ENCODE data around the gene WNK2.
A peak's percentile ranks its signal among the peaks of the same experiment; 100 is the strongest.

WNK2 gene

DNA sequence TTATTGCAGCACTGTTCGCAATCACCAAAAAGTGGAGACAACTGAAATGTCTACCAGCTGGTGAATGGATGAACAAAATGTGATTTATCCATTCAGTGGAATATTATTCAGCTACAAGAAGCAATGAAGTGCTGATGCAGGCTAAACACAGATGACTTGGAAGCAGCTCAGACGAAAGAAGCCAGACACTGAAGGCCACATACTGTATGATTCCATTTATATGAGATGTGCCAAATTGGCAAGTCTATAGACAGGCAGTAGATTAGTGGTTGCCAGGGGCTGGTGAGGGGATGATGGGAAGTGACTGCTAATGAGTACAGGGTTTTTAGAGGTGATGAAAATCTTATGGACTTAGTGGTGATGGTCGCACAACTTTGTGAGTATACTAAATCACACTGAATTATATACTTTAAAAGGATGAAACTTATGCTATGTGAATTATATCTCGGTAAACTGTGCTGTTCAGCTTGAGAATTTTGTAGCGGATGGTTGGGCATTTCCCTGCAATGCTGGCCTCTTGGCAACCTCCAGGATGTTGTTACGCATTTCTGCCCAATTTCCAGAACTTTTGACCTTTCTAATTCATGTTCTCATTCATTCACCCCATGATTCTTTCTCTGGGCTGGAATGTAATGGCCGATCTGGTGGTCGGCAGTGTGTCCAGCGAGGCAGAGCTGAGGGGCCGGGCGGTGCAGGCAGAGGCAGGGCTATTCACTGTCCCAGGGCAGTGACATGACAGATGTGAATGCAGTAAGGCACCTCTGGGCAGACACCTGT lies 22.0 kb upstream of the WNK2 start:
- DNase-seq (ENCODE audit: low read depth in 2 of 2): no peak

DNA sequence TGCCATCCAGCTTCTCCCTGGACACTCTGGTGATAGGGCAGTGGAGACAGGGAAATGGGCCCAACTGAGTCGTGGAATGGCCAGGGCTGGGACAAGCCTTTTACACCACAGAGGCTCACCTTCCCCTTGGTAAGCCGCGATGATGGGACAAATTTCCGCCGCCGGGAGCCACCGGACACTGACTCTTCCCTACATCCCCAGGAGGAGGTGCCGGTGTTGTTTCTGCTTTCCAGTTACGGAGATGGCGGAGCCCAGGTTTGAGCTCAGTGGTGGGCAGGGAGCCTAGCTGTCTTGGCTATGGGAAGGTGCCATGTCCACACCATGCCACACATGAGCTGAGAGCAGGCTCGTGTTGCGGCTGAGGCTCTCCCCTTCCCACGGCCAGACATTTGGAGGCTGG lies 19.9 kb upstream of the WNK2 start:
- no peak for DNase-seq (ENCODE audit: low read depth in 2 of 2)

DNA sequence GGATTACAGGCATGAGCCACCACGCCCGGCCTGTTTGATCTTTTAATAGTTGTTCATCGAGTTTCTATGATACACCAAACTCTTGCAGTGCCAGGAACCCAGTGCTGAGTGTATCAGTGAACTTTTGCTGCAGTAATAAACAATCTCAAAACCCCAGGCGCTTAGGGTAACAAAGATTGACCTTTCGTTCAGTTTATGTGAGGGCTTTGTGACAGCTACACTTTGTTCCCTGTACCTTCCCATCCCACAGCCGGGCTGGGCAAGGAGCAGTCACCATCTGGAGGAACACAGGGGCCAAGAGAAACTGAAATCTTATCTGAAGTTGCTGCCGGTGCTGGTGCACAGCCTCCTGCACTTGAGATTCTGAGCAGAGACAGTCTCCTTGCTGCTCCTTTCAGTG lies 17.2 kb upstream of the WNK2 start:
- no peak for DNase-seq (ENCODE audit: low read depth in 2 of 2)

DNA sequence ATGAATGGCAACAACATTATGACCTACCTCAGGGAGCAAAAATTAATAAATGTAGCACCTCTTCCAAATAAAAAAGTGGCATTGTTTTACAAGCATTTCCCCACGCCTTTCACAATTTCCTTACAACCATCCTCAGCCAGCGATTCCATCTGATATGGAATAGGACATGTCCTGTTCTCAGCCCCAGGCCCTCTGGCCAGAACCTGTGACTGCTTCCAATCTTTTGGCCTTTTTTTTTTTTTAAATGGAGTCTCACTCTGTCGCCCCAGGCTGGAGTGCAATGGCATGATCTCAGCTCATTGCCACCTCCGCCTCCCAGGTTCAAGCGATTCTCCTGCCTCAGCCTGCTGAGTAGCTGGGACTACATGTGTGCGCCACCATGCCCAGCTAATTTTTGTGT lies 16.8 kb upstream of the WNK2 start:
- DNase-seq (ENCODE audit: low read depth in 2 of 2): no peak

DNA sequence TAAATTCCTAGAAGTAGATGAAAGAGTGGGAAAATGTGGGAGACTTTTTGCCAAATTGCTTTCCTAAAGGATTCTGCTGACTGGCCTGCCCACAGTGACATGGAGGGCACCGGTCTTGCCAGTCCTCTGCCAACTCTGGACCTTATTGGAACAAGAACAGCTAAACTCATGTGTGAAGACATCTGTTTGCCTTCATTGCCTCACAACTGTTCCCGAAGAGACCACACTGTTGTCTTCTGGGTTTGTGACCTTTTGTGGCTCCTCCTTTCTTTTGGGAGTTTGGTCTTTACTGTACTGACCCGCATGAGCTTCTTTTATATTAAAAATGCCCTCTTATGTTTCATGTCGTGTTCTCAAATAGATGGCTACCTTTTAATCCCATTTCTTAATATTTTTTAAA lies 16.1 kb upstream of the WNK2 start:
- DNase-seq (ENCODE audit: low read depth in 2 of 2): no peak

DNA sequence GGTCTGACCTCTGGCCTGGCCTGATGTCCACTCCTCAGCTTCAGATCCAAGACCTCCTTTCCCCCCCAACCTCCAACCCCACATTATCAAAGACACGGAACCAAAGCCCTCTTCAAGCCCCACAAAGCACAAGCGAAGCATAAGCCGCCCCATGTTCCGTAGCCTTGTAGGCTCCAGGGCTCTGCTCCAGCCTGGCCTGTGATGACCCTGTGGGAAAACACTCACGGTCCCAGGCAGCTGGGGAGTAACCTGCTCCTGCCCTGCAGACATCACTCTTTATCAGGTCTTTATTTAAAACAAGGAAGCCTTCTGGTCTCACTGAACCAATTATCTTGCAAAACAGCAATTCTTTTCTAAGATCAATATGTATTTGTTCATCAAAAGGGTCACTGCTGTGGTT lies 15.4 kb upstream of the WNK2 start:
- no peak for DNase-seq (ENCODE audit: low read depth in 2 of 2)

DNA sequence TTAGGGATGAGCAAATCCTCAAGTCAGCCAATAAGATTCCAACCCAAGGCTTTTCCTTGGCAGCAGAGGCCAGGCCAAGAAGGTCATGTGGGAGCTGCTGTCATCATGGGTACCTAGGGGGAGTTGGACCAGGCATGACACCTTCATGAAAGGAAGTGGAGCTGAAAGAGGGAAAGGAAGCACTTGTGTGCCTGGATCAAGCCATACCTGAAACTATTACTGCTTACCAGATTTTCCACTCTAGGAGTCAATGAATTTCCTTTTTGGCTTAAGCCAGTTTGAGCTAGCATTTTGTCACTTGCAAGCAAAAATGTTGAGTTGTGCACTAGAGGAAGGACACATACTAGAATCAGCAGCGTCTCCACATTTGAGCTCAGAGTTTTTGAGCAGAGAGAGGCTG lies 14.5 kb upstream of the WNK2 start:
- DNase-seq (ENCODE audit: low read depth in 2 of 2): no peak

DNA sequence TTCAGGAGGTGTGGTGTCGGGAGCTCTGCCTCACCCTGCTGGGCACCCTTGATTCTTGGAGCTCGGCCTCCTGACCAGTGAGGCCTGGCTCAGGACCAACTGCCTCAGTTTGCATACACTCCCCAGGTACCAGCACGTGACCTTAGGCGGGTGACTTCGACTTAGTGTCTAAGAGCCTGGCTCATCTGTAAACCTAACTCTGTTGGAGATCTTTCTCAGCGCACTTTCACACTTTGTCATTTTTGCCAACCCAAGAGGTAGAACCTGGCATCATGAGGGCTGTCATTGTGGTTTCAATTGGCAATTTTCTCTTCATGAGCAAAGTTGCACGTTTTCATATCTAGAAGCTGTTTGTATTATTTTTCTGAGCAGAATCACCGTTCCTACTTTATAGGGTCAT lies 13.4 kb upstream of the WNK2 start:
- no peak for DNase-seq (ENCODE audit: low read depth in 2 of 2)

DNA sequence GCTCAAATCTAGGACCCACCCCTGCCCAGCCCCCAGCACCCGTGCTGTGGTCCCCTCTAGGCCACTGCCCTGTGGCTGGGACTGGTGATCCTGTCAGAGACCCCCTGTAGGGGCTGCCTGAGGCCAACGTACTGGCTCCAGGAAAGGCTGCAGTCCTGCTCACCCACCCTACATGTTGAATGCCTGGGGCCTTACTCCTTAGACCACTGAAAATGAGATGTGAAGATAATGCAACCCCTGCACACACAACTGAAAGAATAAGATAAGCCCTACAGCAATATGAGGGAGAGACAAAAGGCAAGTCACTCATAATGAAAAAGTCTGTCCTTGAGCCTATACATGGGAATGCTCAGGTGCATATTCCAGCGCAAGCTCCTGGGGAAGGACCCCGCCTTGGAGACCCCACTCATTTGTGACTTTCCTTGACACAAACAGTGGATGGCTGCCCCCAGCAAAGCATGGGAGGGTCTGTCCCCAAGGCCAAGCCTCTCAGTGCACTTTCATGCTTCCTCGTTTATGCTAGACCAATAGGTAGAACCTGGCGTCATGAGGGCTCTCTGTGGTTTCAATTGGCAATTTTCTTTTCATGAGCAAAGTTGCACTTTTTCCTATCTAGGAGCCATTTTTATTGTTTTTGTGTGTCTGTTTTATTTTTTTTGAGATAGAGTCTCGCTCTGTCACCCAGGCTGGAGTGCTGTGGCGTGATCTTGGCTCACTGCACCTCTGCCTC lies 12.5 kb upstream of the WNK2 start:
- DNase-seq (ENCODE audit: low read depth in 2 of 2): no peak

DNA sequence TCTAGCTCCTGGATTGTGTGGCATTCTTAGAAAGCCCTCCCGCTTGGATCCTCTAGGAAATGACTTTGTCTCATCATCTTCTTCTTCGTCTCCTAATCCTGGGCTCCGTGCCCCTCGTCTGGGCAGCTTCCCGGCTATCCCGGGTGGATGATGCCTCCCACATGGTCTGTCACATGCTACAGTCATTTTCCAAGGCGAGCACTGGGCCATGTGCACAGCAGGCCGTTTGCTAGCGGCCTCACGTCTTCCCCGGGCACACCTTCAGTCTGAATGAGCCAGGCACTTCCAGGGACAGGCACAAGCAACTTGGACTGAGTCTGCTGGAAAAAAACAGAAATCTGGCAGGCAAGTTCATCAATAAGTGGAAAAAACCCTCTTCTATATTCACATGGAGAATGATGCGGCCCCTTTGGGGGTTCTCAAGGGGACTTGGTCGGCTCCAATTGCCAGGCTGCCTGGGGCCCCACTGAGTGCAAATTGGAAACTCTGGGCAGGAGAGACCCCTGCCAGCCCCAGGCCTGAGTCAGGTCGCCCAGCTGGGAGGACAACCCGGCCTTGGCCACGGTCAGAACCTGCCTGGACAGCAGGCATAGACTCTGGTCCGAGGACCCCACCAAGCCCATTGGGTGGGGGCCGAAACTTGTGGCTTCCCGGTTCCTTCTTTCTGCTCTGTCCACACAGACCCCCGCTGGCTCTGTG lies 11.1 kb upstream of the WNK2 start:
- DNase-seq (ENCODE audit: low read depth in 2 of 2): no peak

DNA sequence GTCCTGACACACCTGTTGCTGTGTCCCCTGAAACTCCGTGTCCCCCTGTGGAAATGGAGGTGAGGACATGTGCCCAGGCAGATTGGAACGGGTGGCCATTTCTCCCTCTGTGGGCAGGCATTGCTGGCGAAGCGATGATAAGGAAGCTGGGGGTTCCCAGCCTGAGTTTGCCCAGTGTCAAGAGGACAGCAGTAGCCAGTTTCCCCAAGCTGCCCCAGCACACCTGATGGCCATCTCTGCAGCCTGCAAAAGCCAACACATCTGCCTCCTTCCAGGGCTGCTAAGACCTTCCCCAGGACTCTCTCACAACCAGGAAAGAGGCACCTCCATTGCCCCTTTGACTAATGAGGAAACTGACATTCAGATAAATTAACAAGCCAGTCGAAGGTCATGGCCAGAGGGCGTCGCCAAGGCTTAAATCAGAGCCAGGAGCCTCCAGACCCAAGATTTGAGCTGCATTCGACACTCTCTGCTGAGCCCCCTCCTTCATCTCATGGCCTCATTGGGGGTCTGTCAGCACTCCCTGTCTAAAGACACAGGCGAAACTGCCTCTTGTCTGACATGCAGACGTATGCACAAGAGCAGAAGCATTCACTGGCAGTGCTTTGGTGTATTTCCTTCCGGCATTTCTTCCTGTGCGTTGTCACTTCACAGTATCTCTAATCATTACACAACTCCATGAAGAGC lies 10.4 kb upstream of the WNK2 start:
- no peak for DNase-seq (ENCODE audit: low read depth in 2 of 2)

DNA sequence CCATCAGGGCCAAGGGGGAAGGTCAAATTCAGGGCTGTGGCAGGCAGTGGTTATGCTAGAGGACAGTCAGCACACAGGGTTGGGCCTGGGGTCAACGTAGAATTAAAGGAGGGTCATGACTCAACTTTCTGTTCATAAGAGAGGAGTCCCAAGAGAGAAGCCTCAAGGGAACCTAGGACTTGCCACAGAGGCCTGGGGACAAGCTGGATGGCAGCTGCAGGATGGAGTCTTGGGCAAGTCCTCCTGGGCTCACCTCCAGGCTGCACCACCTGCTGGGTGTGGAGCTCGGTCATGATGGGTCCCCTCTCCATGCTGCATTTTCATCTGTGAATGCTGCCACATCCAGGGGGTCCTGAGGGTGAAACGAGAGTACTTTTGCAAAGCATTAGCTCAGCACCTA lies 9.0 kb upstream of the WNK2 start:
- no peak for DNase-seq (ENCODE audit: low read depth in 2 of 2)

DNA sequence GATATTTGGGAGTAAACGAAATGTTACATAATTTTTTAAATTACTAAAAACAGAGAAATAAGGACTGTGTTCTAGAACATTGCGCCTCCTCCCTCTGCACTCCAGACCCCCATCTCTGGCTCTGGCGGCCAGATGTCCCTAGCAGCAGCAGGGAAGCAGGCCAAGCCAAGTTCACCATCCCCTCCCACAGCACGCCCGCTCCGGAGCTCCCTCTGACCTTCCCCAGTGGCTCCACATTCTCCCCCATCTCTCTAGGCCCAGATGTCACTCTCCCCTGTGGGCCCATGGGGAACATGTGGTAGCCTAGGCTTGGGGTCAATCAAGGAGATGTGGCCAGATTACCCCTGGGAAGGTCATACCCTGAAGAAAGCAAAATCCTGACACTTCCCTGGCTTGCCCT lies 6.3 kb upstream of the WNK2 start:
- no peak for DNase-seq (ENCODE audit: low read depth in 2 of 2)

DNA sequence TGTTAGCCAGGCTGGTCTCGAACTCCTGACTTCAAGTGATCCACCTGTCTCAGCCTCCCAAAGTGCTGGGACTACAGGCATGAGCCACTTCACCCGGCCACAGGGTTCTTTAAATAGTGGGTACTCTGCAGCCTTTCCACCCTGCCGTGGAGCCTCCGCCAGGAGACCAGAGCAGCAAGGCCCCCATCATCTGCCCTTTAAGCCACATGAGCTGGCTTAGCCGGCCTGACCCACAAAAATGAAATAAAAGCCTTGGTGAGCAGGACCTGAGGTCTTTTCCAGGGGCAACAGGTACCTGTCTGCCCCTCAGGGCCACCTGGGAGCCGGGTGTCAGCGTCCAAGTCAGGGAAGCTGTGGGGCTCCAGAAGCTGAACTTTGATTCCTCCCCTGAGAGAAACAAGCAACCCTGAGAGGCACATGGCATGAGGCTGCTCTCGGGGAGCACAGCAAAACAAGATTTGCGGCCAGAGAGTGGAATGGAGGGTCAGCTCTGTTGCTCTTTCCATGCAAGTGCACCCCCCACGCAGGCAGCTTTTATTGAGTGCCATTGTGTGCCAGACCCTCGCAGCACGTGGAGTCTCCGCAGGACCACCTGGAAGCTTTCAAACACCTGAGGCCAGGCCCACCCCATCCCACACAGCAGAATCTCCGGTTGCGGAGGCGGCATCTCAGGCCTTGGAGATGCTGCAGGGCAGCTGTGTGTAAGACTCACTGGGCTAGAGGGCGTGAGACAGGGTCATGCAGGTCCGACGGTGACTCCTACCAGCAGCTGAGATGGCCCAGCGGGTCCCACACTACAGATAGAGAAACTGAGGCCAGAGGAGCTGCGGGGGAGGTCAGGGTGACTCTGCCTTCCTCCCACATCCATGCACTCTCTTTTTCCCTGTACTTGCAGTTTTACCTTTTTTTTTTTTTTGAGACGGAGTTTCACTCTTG lies 4.8 kb upstream of the WNK2 start:
- DNase-seq (ENCODE audit: low read depth in 2 of 2): no peak

DNA sequence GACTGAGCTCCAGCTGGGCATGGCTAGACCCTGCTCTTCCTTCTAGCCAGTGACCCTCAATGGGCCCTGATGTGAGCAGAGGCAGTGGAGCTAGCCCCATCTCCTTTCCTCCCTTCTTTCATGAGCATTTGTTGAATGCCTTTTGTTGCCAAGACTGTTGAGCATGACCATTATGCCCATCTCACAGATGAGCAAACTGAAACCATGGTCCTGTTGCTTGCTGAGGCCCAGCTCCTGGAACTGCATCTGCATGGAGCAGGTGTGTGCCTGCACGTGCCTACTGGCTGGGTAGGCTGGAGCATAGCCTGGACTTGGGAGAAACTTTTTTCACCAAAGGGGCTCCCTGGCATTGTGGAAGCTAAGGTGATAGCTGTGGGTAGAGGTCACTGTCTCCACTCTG lies 3.0 kb upstream of the WNK2 start:
- no peak for DNase-seq (ENCODE audit: low read depth in 2 of 2)

DNA sequence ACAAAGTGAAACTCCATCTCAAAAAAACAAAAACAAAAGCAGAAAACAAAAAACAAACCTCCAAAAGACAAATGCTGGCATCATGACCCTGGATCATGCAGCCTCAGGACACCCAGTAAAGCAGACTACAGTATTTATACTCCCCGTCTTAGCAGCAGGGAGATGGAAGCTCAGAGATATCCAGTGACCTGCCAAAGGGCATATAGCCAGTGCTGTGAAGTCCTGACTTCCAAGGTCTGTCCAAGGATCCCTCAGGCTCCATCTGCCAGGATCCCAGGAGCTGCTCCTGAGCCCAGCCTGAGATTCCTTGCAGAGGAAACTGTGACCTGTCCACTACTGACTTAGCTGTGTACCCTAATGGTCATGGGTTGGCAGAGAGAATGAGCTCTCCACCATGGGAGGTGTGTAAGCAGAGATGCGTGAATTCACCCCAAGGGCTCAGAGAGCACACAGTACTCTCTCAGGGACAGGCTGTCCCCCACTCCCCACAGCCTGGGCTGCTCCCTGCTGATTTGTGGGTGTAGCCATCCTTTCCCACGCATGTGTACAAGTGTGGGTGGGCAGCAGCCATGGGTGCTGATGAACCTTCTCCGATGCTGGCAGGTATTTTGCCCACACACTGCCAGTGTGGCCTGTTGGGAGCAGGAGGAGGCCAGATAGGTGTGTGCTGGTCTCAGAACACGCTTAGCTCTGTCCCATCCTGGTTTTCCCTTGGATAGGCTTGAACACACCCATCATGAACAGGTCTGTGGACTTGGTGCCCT lies 2.1 kb upstream of the WNK2 start:
- DNase-seq (ENCODE audit: low read depth in 2 of 2): no peak

DNA sequence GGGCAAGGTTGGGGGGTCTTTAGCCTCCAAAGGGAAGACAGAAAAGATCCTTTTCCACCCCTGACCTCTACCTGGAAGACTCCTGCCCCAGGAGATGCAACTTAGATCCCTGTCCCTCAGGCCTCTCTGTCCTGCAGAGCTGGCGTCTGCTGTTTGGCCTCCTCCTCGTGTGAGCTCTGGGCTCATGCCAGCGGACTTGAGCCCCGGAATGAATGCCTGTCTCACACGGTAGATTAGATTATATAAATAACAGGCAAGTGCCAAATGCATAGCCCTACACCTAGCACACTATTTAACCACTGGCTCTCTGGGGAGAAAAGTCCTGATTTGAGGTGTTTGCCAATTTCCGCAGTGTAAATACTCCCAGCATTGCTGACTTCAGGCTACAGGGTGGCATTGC lies 1.4 kb upstream of the WNK2 start:
- no peak for DNase-seq (ENCODE audit: low read depth in 2 of 2)

DNA sequence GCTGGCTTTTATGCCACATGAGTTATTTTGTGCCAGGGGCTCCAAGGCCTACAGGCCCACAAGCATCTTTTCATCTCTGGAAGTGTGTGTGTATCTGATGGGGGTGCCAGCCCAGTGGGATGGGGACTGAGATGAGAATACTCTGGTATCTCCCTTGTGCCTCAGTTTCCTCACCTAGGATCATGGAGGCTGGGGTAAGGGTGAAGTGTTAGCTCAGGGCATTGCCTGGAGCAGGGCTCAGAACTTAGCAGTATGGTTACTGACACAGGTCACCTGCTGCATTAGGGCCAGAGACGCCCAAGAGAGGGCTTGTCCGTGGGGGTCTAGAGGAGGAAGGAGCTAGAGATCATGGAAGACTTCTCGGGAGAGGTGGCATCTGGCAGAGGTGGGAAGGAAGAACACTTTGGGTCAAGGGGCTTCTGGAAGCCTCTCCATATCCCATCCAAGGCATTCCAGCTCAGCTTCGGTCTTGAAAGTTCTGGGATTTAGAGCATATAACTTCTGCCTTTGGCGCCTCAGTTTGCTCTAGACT lies 742 bp upstream of the WNK2 start:
- DNase-seq (ENCODE audit: low read depth in 2 of 2): no peak

DNA sequence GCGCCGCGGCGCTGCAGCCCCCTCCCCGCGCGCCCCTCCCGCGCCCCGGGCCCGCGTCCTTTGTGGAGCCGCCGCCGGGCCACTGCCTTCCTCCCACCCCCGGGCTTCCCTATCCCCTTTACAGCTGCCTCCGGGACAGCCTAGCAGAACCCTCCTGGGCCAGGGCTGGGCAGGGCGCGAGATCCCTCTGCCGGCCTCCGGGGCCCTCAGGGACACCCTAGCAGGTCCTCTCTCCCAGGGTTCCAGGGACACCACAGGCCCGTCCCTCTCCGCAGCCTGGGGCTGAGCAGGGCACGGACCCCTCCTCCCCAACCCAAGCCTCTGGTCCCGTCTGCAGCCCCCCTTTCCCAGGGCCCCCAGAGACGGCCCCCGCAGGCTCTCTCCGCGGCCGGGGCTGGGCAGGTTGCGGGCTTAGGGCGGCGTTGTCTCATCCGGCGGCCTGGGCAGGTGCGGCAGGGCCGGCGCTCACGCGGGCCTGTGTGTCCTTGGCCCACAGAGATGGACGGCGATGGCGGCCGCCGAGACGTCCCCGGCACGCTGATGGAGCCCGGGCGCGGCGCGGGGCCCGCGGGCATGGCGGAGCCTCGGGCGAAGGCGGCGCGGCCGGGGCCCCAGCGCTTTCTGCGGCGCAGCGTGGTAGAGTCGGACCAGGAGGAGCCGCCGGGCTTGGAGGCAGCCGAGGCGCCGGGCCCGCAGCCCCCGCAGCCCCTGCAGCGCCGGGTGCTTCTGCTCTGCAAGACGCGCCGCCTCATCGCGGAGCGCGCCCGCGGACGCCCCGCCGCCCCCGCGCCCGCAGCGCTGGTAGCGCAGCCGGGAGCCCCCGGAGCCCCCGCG lies 710 bp downstream of the WNK2 start:
- peak in 1 of 2 donors; percentile 18 for DNase-seq (ENCODE audit: low read depth in 2 of 2)

All from stimulated activated CD4-positive, alpha-beta T cell treated with anti-CD3 and anti-CD28 coated beads, Interleukin-1b, Interleukin-23, amount 100 ng/mL, for 4 hours (primary cell).